ENCODE data around the gene DEDD2. TPM values are rescaled to one million over a fixed set of nuclear protein-coding genes. Genes with fewer than 3 reads are reported as not detected.

The DEDD2 gene
- total RNA-seq, 1 experiment from 2014 or later, result 45.6 TPM

- BruUV-seq (replicated peaks), result no TSS peak
These were observed 52.3 kb downstream of the DEDD2 start for GRCh38 chr19:42165146-42165545.

DNA sequence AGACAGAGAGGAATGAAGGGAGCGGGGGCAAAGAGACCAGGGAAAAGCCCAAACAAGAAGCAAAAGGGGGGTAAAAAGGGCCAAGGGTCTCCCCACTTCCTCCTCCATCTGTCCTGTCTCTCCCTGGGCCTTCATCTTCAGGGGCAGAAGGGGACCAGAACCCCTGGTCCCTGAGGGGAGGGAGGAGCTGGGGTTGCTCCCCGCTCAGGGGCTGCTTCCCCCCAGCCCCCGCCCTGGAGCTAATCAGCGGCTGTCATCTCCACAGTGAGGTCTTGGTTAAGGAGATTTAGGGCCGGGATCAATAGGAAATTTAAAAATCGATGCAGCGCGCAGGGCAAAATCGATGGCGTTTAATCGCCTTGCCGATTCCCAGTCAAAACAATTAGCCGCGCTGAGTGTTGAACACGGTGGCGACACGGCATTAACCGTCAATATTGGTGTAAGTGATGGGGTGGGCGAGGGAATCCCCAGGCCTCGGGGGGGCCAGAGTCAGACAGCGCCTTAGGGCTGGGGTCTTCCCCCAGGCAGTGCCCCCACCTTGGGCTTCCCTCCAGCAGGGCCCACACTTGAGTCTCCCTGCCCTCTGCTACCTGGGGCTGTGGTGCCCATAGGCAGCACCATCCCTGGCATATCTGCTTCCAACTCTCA is 55.7 kb downstream of the DEDD2 start:
- no peaks in the 10 kb centered on the region for H3K9me2 ChIP-seq (ENCODE audit: insufficient read depth)
- H3K4me1 ChIP-seq (replicated peaks; ENCODE audit: insufficient read depth), result peaks cover 20% of the 10 kb centered on the region
- no TSS peak for BruUV-seq (replicated peaks)
- CTCF ChIA-PET, result interaction anchor here (0.6 kb wide), 1 partner anchor 26 kb away, joined by 4 read pairs; no protein-coding TSS in a partner anchor
- no peak overlapping the region for H2AFZ ChIP-seq
- H3F3A ChIP-seq (ENCODE audit: insufficient read depth, low read depth), result peaks cover 19% of the 10 kb centered on the region; the same call in 1 of the 2 replicates
- no peak for DNase-seq
- H4K20me1 ChIP-seq (ENCODE audit: insufficient read depth), result no peaks in the 10 kb centered on the region
- no peak for TF ChIP-seq EZH2 (IDR thresholded peaks at IDR 0.05; ENCODE audit: low read depth)
- TF ChIP-seq CTCF (conservative IDR thresholded peaks at IDR 0.05), result no peak
- intact Hi-C loops (cut with micrococcal nuclease; ENCODE audit: unreplicated experiment), result no loop called here
- no peak overlapping the region for H3K4me2 ChIP-seq
- H3K27ac ChIP-seq, result no peak overlapping the region
- H3K4me3 ChIP-seq, result no peak overlapping the region
- H3K36me3 ChIP-seq (ENCODE audit: low read depth), result no peaks in the 10 kb centered on the region
- no peaks in the 10 kb centered on the region for H3K79me2 ChIP-seq (ENCODE audit: low read depth)
- POLR2A ChIA-PET (ENCODE audit: unreplicated experiment), result interaction anchor here (0.6 kb wide), 1 partner anchor 81 kb away, joined by 3 read pairs; no protein-coding TSS in a partner anchor
- H3K9me3 ChIP-seq (ENCODE audit: insufficient read depth, low read depth), result no peaks in the 10 kb centered on the region
- no peaks in the 10 kb centered on the region for H3K27me3 ChIP-seq (ENCODE audit: insufficient read depth, low read depth)

More at GRCh38 chr19:42165146-42165545, 52.3 kb downstream of the DEDD2 start:
- peaks cover 27% of the 10 kb centered on the region; the same call in 1 of the 2 replicates for H3F3A ChIP-seq (ENCODE audit: insufficient read depth, low read depth)
- peaks cover 27% of the 10 kb centered on the region for H3K4me1 ChIP-seq (replicated peaks; ENCODE audit: insufficient read depth)
- no peaks in the 10 kb centered on the region for H3K36me3 ChIP-seq (ENCODE audit: low read depth)
- no peaks in the 10 kb centered on the region for H3K9me2 ChIP-seq (ENCODE audit: insufficient read depth)
- no peaks in the 10 kb centered on the region for H3K27me3 ChIP-seq (ENCODE audit: insufficient read depth, low read depth)
- no peak overlapping the region for H2AFZ ChIP-seq
- H3K4me3 ChIP-seq, result no peak overlapping the region
- no peak overlapping the region for H3K4me2 ChIP-seq
- H3K27ac ChIP-seq, result no peak overlapping the region
- ChIA-PET POLR2A (ENCODE audit: unreplicated experiment) (no interaction called here), CTCF (interaction anchor here (0.5 kb wide), 1 partner anchor 327 kb away, joined by 6 read pairs; no protein-coding TSS in a partner anchor)
- no peaks in the 10 kb centered on the region for H3K9me3 ChIP-seq (ENCODE audit: insufficient read depth, low read depth)
- TF ChIP-seq CTCF (conservative IDR thresholded peaks at IDR 0.05) (no peak), EZH2 (IDR thresholded peaks at IDR 0.05; ENCODE audit: low read depth) (no peak)
- H3K79me2 ChIP-seq (ENCODE audit: low read depth), result no peaks in the 10 kb centered on the region
- intact Hi-C loops (cut with micrococcal nuclease; ENCODE audit: unreplicated experiment), result no loop called here
- DNase-seq, result no peak
- no peaks in the 10 kb centered on the region for H4K20me1 ChIP-seq (ENCODE audit: insufficient read depth)

DNA sequence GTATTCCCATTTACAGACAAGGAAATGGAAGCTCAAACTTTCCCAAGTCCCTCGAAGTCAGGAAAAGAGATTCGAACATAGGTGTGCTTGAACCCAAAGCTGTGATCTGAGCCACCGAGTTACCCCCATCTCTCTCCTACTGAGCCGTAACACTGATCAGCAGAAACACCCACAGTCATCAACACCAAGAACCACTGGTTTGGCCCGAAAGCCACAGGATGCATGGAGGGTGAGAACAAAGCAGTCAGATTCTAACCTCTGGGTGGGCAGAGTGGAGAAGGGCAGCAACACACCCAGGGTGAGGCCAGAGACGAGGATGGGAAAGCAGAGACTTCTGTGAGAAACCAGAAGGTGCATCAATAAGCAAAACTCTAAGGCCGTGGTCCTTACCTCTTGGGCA is 57.5 kb downstream of the DEDD2 start:
- Histone ChIP-seq H4K20me1 (ENCODE audit: insufficient read depth) (no peaks in the 10 kb centered on the region), H3K9me2 (ENCODE audit: insufficient read depth) (no peaks in the 10 kb centered on the region), H3K36me3 (ENCODE audit: low read depth) (no peaks in the 10 kb centered on the region), H2AFZ (no peak overlapping the region), H3K4me3 (no peak overlapping the region), H3K27ac (no peak overlapping the region), H3F3A (ENCODE audit: insufficient read depth, low read depth) (peaks cover 1% of the 10 kb centered on the region; the same call in 1 of the 2 replicates), H3K79me2 (ENCODE audit: low read depth) (no peaks in the 10 kb centered on the region), H3K9me3 (ENCODE audit: insufficient read depth, low read depth) (no peaks in the 10 kb centered on the region), H3K27me3 (ENCODE audit: insufficient read depth, low read depth) (peaks cover 8% of the 10 kb centered on the region; the same call in 1 of the 2 replicates), H3K4me2 (no peak overlapping the region), H3K4me1 (replicated peaks; ENCODE audit: insufficient read depth) (peaks cover 2% of the 10 kb centered on the region; the same call in 1 of the 2 replicates)
- intact Hi-C loops (cut with micrococcal nuclease; ENCODE audit: unreplicated experiment), result no loop called here
- ChIA-PET POLR2A (ENCODE audit: unreplicated experiment) (interaction anchor here (0.6 to 0.7 kb wide), 2 partner anchors 15 to 33 kb away, joined by 3 read pairs; no protein-coding TSS in a partner anchor), CTCF (no interaction called here)
- BruUV-seq (replicated peaks), result no TSS peak
- TF ChIP-seq EZH2 (IDR thresholded peaks at IDR 0.05; ENCODE audit: low read depth) (no peak), CTCF (conservative IDR thresholded peaks at IDR 0.05) (no peak)
- DNase-seq, result no peak
